Suprapubic skin (tissue), 3 donors: ENCODE measurements around the gene MEIKIN.

ENCODE experiments used
- CTCF ChIP-seq, 2 donors: fragments of 200-600 bp in 1 of 2; fragments of 450-650 bp in 1 of 2; sonication (generic) in 1 of 2; IDR thresholded peaks; one replicate each; pipeline ENCODE4 v1.5.1; 2016 to 2019; ENCODE audit warnings: antibody characterized with exemption in 2 of 2, mild to moderate bottlenecking in 1 of 2, moderate library complexity in 1 of 2
- POLR2AphosphoS5 ChIP-seq, 3 donors: sonication (generic); formaldehyde crosslinking; IDR thresholded peaks; one replicate each; pipeline ENCODE4 v1.6.1; 2017; ENCODE audit warnings: antibody characterized with exemption in 3 of 3

- TF ChIP-seq CTCF (IDR thresholded peaks at IDR 0.05) (no peak), POLR2AphosphoS5 (IDR thresholded peaks at IDR 0.05) (no peak)
Observed at GRCh38 chr5:131786900-131787692, 158.4 kb downstream of the MEIKIN start.
